GM12873 (cell line): ENCODE data around the gene SLC5A5.

ENCODE experiments used
- CTCF ChIP-seq: IDR thresholded peaks from 2 replicates; pipeline ENCODE4 v1.5.1; 2012; ENCODE audit warnings: low read depth, mild to moderate bottlenecking, moderate library complexity, low read length, control low read depth; ENCODE audit not compliant: insufficient read depth; ENCODE audit errors: missing control alignments

The SLC5A5 gene

GRCh38 chr19:17877696-17878095 lies 6.0 kb downstream of the SLC5A5 start:
- TF ChIP-seq CTCF = no peak

GRCh38 chr19:17879466-17879865 lies 7.7 kb downstream of the SLC5A5 start:
- TF ChIP-seq CTCF = no peak

- no peak for TF ChIP-seq CTCF
Observed at GRCh38 chr19:17881701-17882100, 10.0 kb downstream of the SLC5A5 start.

- no peak for TF ChIP-seq CTCF
Observed at GRCh38 chr19:17883627-17884410, 12.1 kb downstream of the SLC5A5 start.

- TF ChIP-seq CTCF = no peak
Observed at GRCh38 chr19:17886515-17886914, 14.8 kb downstream of the SLC5A5 start.

GRCh38 chr19:17888260-17888659 lies 16.5 kb downstream of the SLC5A5 start:
- no peak for TF ChIP-seq CTCF

- TF ChIP-seq CTCF = no peak
Observed at GRCh38 chr19:17889609-17890214, 18.0 kb downstream of the SLC5A5 start.
